GM12874 (cell line): Measurements from ENCODE around the gene ATXN1.

Source experiments
- CTCF ChIP-seq: IDR thresholded peaks from 2 replicates; pipeline ENCODE4 v1.5.1; 2011; ENCODE audit warnings: low read depth, mild to moderate bottlenecking, control low read depth, low read length, moderate library complexity; ENCODE audit not compliant: insufficient read depth

The ATXN1 gene

DNA sequence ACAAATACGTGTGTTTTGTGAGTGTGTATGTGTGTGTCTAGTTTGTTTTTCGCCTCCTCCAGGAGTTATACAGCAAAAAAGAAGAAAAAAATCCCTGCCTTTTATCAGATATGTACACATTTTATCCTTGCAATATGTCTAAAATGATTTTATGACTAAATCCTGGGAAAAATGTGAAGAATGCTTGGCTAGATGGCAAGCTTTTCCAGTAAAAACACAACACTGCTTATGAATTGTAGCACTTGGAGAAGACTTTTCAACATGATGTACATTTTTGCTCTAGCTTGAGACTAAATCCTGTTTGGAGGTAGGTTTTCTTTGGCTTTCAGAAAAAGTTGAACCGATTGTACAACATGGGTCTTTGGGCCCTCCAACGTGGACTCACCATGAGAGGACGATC, 362.7 kb downstream of the ATXN1 start:
- no peak for TF ChIP-seq CTCF

DNA sequence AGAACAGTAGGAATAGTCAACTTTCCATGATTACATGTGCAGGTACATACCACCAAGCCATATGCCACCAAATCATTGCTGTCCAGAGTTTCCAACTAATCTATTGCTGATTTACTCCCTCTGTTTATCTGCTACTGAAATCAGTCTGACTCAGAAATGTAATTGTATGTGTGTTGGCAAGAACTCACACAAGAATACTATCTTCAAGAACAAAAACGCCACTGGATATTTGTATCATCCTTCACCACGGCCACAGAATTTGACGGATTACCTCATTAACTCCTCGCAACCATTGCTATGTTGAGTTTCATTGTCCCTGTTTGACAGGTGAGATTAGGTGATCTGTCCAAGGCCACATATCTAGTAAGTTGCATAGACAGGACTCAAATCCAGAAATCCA, 363.6 kb downstream of the ATXN1 start:
- TF ChIP-seq CTCF, result no peak

GRCh38 chr6:16396497-16397319, 364.6 kb downstream of the ATXN1 start:
- TF ChIP-seq CTCF, result no peak

- TF ChIP-seq CTCF, result no peak
Observed at GRCh38 chr6:16394632-16395031, 366.6 kb downstream of the ATXN1 start.

DNA sequence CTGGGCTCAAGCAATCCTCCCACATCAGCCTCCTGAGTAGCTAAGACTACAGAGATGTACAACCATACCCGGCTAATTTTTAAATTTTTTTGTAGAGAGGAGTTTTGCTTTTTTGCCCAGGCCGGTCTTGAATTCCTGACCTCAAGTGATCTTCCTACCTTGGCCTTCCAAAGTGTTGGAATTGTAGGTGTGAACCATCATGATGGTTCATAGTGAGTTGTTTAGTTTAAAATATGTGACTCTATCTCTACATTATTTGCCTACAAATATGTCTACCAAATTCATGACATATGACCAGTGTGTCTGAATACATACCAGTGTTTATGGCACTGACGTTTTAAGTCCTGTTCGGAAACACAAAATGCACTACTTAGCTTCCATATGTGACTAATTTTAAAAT, 367.9 kb downstream of the ATXN1 start:
- TF ChIP-seq CTCF, result no peak

- no peak for TF ChIP-seq CTCF
Observed at GRCh38 chr6:16392010-16392409, 369.2 kb downstream of the ATXN1 start.

DNA sequence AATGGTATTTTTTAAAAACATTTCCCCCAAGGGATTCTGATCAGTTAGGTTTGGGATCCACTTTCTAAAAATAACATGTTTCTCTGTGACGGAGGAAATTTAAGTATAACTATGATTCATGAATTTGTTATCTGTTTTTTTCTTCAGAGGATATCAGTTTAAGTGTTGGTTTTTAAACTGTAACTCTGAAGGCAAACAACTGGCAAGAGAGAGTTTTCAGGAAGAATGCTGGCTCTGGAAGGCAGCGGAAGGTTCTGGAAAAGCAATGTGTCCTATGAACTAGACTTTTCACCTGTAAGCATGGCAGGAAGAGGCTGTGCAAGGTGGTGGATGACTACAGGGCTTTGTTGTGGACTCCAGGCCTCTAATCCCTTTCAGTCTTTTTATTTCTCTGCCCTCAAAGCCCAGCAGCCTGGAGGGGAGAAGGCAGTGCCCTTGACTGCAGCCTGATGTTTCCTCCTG, 369.8 kb downstream of the ATXN1 start:
- no peak for TF ChIP-seq CTCF
